Stimulated activated CD4-positive, alpha-beta T cell treated with anti-CD3 and anti-CD28 coated beads, Interleukin-15, amount 100 ng/mL, for 1 hour (primary cell): ENCODE results near the gene C14orf180.
"Not testable (repeated sequence)": the region's sequence is repeated elsewhere in the genome, so short reads cannot be mapped to it uniquely, and the experiment has no call there.

Source experiments
- DNase-seq, 2 donors: peaks; one replicate each; pipeline ENCODE4 v3.0.0-alpha.2; 2020; ENCODE audit warnings: low read depth in 1 of 2, low spot score in 1 of 2

C14orf180 gene

GRCh38 chr14:104604458-104605449 is 25.2 kb downstream of the C14orf180 start, which contains the start of gene TMEM179:
Gene TMEM179, minus strand, starts transcription at chr14:104604772. Its CDS starts 31 bp downstream, at chr14:104604741.
- no peak for DNase-seq

DNA sequence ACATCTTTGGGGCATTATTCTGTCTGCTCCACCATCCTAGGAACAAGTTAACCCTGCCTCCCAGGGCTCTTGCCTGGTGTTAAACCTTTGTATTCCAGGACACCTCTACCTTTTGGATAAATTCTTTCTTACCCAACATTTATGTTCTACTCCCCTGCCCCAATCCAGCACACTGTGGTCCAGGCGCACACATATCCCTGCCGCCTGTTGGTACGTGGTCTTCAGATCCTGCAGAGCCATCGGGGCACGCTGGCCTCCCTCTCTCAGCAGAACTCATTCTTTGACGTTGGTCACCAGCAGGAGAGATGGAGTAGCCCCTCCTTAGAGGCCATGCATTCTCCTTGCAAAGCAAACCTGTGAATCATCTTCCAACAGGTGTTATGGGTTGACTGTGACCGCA is 30.1 kb downstream of the C14orf180 start:
- no peak for DNase-seq

DNA sequence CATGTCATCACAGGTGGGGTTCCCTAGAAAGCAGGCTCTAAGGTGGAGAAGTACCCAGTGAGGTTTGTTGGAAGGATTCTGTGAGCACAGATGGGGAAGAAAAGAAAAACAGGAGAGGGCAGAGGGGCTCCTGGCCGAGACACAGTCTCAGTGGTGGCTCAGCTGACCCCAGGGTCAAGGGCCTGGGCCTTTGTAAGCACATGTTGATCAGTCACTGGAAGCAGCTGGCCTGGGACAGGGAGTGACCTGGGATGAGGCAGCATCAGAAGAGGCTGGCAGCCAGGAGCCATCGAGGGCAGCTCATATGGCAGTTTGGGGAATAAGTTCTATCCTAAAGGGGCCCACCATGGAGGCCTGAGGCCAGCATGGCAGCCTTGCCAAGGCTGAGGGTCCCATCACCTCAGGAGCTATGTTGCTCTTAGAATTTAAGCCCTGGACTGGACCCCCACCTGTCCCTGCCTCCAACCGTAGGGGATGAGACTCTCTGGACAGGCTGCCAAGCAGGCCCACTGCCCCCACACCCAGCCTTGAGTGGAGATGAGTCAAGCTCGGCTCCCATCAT is 31.3 kb downstream of the C14orf180 start:
- DNase-seq: no peak

GRCh38 chr14:104611881-104612280 is 32.3 kb downstream of the C14orf180 start:
- no peak for DNase-seq

- DNase-seq: no peak
Observed at GRCh38 chr14:104614126-104614812, 34.7 kb downstream of the C14orf180 start.

- DNase-seq: no peak
Observed at GRCh38 chr14:104624939-104625338, 45.4 kb downstream of the C14orf180 start.

DNA sequence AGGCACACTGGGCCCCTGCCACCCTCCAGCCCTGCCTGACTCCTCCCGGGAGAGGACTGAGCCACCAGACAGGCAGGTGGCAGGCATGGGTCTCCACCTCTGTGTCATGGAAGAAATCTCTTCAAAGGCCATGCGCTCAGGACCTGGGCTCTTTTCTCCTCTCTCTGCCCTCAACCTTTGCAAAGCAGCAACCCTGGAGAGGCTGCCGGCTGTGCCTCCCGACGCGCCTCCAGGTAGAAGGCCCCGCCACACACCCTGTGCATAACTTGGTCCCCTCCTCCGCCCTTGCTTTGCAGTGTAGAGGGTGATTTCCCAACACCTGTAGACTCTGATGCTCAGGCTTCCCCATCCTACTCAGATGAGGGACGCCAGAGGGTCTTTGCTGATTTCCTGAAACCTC is 53.2 kb downstream of the C14orf180 start:
- no peak for DNase-seq

DNA sequence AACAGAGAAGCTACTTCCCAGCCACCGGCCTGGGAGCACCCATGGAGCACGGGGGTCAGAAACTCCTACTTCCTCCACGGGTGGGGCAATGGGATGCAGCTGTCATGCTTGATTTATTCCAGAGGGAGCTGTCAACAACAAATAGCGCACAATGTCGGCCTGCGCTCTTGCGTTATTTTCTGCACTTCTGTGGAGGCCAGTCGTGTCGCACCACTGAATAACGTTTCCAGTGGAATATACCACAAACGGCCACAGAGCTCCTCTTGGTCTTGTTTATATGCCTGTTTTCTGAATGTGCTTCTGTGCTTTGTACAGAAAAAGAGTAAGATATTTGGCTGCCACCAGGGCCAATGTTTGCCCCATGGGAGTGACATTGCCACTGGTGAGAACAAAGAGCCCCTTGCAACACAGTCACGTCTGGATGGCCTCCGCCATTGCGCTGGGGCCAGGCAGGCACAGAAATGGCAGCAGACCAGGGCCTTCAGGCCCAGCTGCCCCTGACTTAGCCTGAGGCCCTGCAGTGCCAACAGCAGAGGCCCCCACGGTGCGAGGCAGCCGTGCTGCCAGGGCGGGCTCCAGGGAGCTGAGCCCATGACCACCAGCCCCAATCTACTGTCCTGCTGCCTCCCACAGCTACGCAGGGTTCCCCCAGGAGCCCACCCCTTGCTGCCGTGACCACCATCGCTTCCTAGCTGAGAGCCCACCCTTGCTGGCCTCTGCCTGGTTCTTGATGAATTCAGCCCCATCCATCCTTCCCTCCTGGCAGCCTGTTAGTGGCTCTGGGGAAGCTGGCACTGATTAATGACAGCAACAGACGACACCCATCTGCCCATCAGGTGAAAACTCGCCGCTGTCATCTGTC is 53.9 kb downstream of the C14orf180 start:
- no peak for DNase-seq

GRCh38 chr14:104634138-104634760 is 54.7 kb downstream of the C14orf180 start:
- no peak for DNase-seq

DNA sequence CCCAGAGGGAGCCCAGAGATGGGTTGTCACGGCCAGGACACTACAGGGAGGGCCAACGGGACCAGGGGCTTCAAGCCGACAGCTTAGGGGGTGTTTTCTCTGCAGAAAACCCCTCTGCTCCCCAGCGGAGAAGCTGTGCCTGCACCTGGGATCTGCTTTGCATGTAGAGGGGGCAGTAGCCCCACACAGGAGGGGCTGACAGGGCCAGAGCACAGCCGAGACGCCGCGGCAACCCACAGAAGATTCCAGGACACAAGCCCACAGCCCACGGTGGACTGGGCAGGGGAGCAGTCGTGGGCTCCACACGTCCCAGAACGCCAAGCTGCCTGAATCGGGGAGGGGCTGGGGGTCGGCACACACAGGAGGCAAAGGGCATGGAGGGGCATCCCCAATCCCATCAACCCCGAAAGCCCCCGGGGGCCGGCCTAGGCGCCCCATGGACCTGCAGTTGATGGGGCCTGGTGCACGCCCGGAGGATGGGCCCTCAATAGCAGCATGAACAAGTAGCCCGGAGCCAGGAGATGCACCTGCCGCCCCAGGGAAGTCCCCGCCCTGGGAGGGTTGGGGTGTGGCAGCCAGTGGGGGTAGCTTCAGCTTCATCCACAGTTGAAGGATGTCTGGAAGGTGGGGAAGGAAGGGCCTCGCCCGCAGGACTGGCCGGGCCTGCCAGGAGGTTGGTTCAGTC is 55.5 kb downstream of the C14orf180 start:
- no peak for DNase-seq

DNA sequence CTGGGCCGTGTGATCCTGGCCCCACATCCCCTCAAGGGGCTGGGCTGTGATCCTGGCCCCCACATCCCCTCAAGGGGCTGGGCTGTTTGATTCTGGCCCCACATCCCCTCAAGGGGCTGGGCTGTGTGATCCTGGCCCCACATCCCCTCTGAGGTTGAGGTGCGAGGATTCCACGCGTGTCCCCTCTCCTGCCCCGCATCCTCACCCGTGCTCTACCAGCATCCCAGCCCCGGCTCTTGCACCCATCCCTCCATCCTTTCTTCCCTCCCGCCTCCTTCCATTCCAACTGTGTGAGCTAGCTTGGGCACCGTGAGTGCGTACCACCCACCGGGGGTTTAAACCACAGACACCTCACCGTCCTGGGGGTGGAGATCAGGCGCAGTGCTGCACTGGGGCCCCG is 56.2 kb downstream of the C14orf180 start:
- no peak for DNase-seq

- no peak for DNase-seq
Observed at GRCh38 chr14:104636131-104636530, 56.6 kb downstream of the C14orf180 start.

- not testable (repeated sequence) for DNase-seq
Observed at GRCh38 chr14:104636846-104637545, 57.4 kb downstream of the C14orf180 start.

GRCh38 chr14:104637546-104638003 is 58.0 kb downstream of the C14orf180 start:
- DNase-seq: no peak

DNA sequence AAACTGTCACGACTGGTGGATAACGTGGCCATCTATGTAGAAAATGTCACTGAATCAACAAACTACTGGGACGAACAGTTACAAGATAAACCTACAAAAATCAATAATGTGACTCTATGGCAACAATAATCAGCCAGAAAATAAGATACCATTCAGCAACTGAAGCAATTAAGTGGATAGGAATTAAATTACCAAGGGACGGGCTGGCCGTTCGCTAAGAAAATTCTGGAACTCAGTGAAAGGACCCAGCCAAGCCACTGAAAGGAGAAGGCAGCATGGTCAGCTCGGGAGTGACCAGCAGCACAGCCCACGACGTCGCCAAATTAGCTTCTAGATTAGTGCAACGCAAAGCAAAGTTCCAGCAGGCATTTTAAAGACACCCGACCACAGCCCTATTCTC is 58.6 kb downstream of the C14orf180 start:
- no peak for DNase-seq

DNA sequence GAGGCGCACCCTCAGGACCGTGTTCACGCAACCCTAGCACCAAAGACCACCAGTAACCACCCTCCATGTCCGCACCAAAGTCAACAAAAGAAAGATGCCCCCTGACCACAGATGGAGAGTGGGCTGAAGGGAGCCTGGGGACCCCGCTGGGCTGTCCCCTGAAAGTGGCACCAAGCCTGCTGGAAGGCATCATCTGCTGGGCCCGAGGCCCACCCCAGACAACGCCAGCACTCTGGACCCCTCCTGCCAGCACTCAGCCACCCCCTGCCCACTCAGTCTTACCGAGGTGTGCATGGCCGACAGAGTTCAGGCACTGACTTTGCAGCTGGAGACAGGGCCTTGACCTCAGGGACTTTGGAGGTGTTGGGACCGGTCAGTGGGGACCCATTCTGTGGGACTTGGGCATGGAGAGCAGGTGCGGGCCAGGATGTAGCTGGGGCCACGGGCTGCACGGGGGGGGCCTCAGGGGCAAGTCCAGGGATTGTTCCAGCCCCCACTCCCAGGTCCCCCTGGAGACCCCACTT is 59.4 kb downstream of the C14orf180 start:
- DNase-seq: no peak

DNA sequence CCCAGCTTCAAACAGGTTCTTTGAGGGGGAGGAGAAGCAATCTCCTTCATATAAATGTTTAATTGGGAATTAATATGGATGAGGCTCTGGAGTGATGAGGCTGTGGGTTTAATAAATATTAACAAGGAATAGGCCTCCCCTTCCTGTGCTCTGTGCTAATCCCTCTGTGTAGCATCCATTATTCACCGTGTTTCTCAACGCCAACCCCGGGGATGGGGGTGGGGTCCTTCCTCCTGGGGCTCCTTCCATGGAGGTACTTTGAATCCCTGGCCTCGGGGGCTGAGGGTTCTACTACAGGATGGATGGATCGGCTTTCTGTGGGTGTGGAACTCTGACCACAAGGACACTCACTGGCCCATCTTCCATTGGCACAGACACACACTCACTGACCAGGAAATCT is 59.9 kb downstream of the C14orf180 start:
- DNase-seq: no peak
